Astrocyte (in vitro differentiated cells and primary cell): ENCODE results near the gene FCRL2. TPM values are rescaled to one million over a fixed set of nuclear protein-coding genes. Genes with fewer than 3 reads are reported as not detected.

ENCODE experiments used
- DNase-seq: peaks from one replicate; pipeline ENCODE4 v3.0.0-alpha.2; 2010; ENCODE audit warnings: low read depth
- FAIRE-seq: peaks from 2 replicates; lab custom pipeline; 2011; peaks lifted over from hg19 to GRCh38; lab: Jason Lieb, UNC
- H2AFZ ChIP-seq: 2 replicates; pipeline ENCODE4 v1.6.0; 2012; ENCODE audit warnings: low read depth, low read length, inconsistent platforms
- H3K27ac ChIP-seq: 2 replicates; pipeline ENCODE4 v1.5.1; 2011; ENCODE audit warnings: low read depth, low read length, inconsistent platforms
- H3K27me3 ChIP-seq: 2 replicates; pipeline ENCODE4 v1.6.0; 2011; ENCODE audit warnings: low read length, inconsistent platforms; ENCODE audit not compliant: insufficient read depth
- H3K36me3 ChIP-seq: 2 replicates; pipeline ENCODE4 v1.5.1; 2011; ENCODE audit warnings: low read length, inconsistent platforms; ENCODE audit not compliant: insufficient read depth
- H3K4me1 ChIP-seq: 2 replicates; pipeline ENCODE4 v1.5.1; 2011; ENCODE audit warnings: low read length, inconsistent platforms; ENCODE audit not compliant: insufficient read depth
- H3K4me2 ChIP-seq: 2 replicates; pipeline ENCODE4 v1.6.0; 2012; ENCODE audit warnings: low read length, inconsistent platforms
- H3K4me3 ChIP-seq: 2 replicates; pipeline ENCODE4 v1.5.1; 2011; ENCODE audit warnings: low read depth, mild to moderate bottlenecking, low read length, inconsistent platforms; ENCODE audit not compliant: insufficient read depth
- H3K79me2 ChIP-seq: 2 replicates; pipeline ENCODE4 v1.6.0; 2012; ENCODE audit warnings: mild to moderate bottlenecking, low read length, inconsistent platforms; ENCODE audit not compliant: insufficient read depth
- H3K9ac ChIP-seq: 2 replicates; pipeline ENCODE4 v1.6.0; 2012; ENCODE audit warnings: mild to moderate bottlenecking, low read length, inconsistent platforms
- H3K9me3 ChIP-seq: 2 replicates; pipeline ENCODE4 v1.5.1; 2012; ENCODE audit warnings: low read depth, mild to moderate bottlenecking, low read length, inconsistent platforms; ENCODE audit not compliant: insufficient read depth
- H4K20me1 ChIP-seq: 2 replicates; pipeline ENCODE4 v1.6.0; 2012; ENCODE audit warnings: low read length, inconsistent platforms; ENCODE audit not compliant: insufficient read depth
- H3K27ac Mint-ChIP-seq: one replicate; pipeline ENCODE4 v1.8.0; 2021; ENCODE audit warnings: mild to moderate bottlenecking, mixed read lengths; ENCODE audit not compliant: unreplicated experiment
- H3K27me3 Mint-ChIP-seq: one replicate; pipeline ENCODE4 v1.8.0; 2021; ENCODE audit warnings: low read depth, mixed read lengths; ENCODE audit not compliant: unreplicated experiment
- H3K36me3 Mint-ChIP-seq: one replicate; pipeline ENCODE4 v1.8.0; 2021; ENCODE audit warnings: low read depth, mixed read lengths; ENCODE audit not compliant: unreplicated experiment
- H3K4me1 Mint-ChIP-seq: one replicate; pipeline ENCODE4 v1.8.0; 2021; ENCODE audit warnings: low read depth, mixed read lengths; ENCODE audit not compliant: unreplicated experiment
- H3K4me3 Mint-ChIP-seq: one replicate; pipeline ENCODE4 v1.8.0; 2021; ENCODE audit warnings: mild to moderate bottlenecking, moderate library complexity, mixed read lengths; ENCODE audit not compliant: unreplicated experiment
- H3K9me3 Mint-ChIP-seq: one replicate; pipeline ENCODE4 v1.8.0; 2021; ENCODE audit warnings: mild to moderate bottlenecking, mixed read lengths; ENCODE audit not compliant: unreplicated experiment
- CTCF ChIP-seq: IDR thresholded peaks from 2 replicates; pipeline ENCODE4 v1.5.1; 2011; ENCODE audit warnings: low read depth, mild to moderate bottlenecking, inconsistent platforms, low read length, moderate library complexity; ENCODE audit not compliant: insufficient read depth
- EZH2 ChIP-seq: IDR thresholded peaks from 2 replicates; pipeline ENCODE4 v1.6.1; 2012; ENCODE audit warnings: mild to moderate bottlenecking, low read length, inconsistent platforms; ENCODE audit not compliant: insufficient read depth
- total RNA-seq: library from RNA; stranded (reverse); gene quantifications from 2 replicates; pipeline ENCODE4 v1.2.1, GENCODE V29; 2021

FCRL2 gene
- total RNA-seq, 1 donor from 2014 or later = not detected

GRCh38 chr1:157734321-157734720 is 42.6 kb downstream of the FCRL2 start:
- Histone ChIP-seq H3K27me3 (no peaks in the 10 kb centered on the region), H3K4me2 (no peak overlapping the region), H3K27ac (no peak overlapping the region), H3K9ac (no peak overlapping the region), H3K79me2 (no peaks in the 10 kb centered on the region), H3K36me3 (no peaks in the 10 kb centered on the region), H3K4me3 (no peak overlapping the region), H4K20me1 (no peaks in the 10 kb centered on the region), H3K9me3 (no peaks in the 10 kb centered on the region), H2AFZ (no peak overlapping the region), H3K4me1 (no peaks in the 10 kb centered on the region)
- H3K4me3 Mint-ChIP-seq = no peak overlapping the region
- no peak overlapping the region for H3K27ac Mint-ChIP-seq
- no peak for TF ChIP-seq EZH2
- TF ChIP-seq CTCF = no peak
- FAIRE-seq (no peak), DNase-seq (no peak)
- H3K9me3 Mint-ChIP-seq = no peaks in the 10 kb centered on the region
- no peaks in the 10 kb centered on the region for H3K27me3 Mint-ChIP-seq
- H3K4me1 Mint-ChIP-seq = peaks cover 3% of the 10 kb centered on the region
- no peaks in the 10 kb centered on the region for H3K36me3 Mint-ChIP-seq

GRCh38 chr1:157732755-157733154 is 44.2 kb downstream of the FCRL2 start:
- no peaks in the 10 kb centered on the region for H3K4me1 ChIP-seq
- H3K4me2 ChIP-seq = no peak overlapping the region
- peaks cover 3% of the 10 kb centered on the region for H3K4me1 Mint-ChIP-seq
- no peak overlapping the region for H3K27ac ChIP-seq
- H3K36me3 ChIP-seq = no peaks in the 10 kb centered on the region
- no peak overlapping the region for H3K4me3 ChIP-seq
- H3K27me3 ChIP-seq = no peaks in the 10 kb centered on the region
- no peak overlapping the region for H2AFZ ChIP-seq
- H3K36me3 Mint-ChIP-seq = no peaks in the 10 kb centered on the region
- no peak for DNase-seq
- TF ChIP-seq EZH2 = no peak
- no peak for TF ChIP-seq CTCF
- no peak overlapping the region for H3K27ac Mint-ChIP-seq
- H3K4me3 Mint-ChIP-seq = no peak overlapping the region
- H3K79me2 ChIP-seq = no peaks in the 10 kb centered on the region
- peaks cover 3% of the 10 kb centered on the region for H3K27me3 Mint-ChIP-seq
- H3K9ac ChIP-seq = no peak overlapping the region
- no peak for FAIRE-seq
- H3K9me3 Mint-ChIP-seq = no peaks in the 10 kb centered on the region
- no peaks in the 10 kb centered on the region for H4K20me1 ChIP-seq
- no peaks in the 10 kb centered on the region for H3K9me3 ChIP-seq

DNA sequence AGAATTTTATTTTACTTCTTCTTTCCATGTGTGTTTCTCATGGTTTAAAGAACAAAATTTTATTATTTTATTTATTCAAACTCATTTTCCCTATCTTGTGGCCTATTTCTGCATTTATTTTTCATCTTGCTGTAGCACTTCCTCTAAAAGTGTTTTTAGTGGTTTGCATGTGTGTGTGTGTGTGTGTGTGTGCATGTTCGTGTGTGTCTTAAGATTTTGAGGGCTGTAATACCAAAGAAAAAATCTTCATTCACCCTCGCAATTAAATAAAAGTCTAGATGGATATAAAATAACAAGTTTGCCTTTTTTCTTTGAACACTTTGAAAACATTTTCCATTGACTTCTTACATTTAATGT is 51.7 kb downstream of the FCRL2 start:
- no peaks in the 10 kb centered on the region for H3K4me1 ChIP-seq
- TF ChIP-seq EZH2 (no peak), CTCF (no peak)
- H2AFZ ChIP-seq = no peak overlapping the region
- H3K27me3 ChIP-seq = no peaks in the 10 kb centered on the region
- no peak overlapping the region for H3K4me3 ChIP-seq
- H3K4me2 ChIP-seq = no peak overlapping the region
- H3K9me3 ChIP-seq = peaks cover 6% of the 10 kb centered on the region
- H3K4me1 Mint-ChIP-seq = no peaks in the 10 kb centered on the region
- peaks cover 3% of the 10 kb centered on the region for H3K27me3 Mint-ChIP-seq
- peaks cover 7% of the 10 kb centered on the region for H3K9me3 Mint-ChIP-seq
- no peak for DNase-seq
- no peak for FAIRE-seq
- no peak overlapping the region for H3K27ac Mint-ChIP-seq
- H3K79me2 ChIP-seq = no peaks in the 10 kb centered on the region
- H3K27ac ChIP-seq = no peak overlapping the region
- H4K20me1 ChIP-seq = no peaks in the 10 kb centered on the region
- no peaks in the 10 kb centered on the region for H3K36me3 Mint-ChIP-seq
- no peaks in the 10 kb centered on the region for H3K36me3 ChIP-seq
- no peak overlapping the region for H3K9ac ChIP-seq
- no peak overlapping the region for H3K4me3 Mint-ChIP-seq
